Jurkat, Clone E6-1 (cell line): ENCODE results near the gene C1orf159.

Source experiments
- DNase-seq: peaks from one replicate; pipeline ENCODE4 v3.0.0-alpha.2; 2011; ENCODE audit warnings: low read depth, low spot score
- H3K4me3 ChIP-seq: 2 replicates; pipeline ENCODE4 v1.5.1; 2011; ENCODE audit warnings: mild to moderate bottlenecking, low read length, control low read depth, moderate library complexity

C1orf159 gene

GRCh38 chr1:1048765-1049164, 67.1 kb downstream of the C1orf159 start:
- DNase-seq = no peak
- H3K4me3 ChIP-seq = no peak overlapping the region

GRCh38 chr1:1047963-1048362, 67.9 kb downstream of the C1orf159 start:
- no peak for DNase-seq
- no peak overlapping the region for H3K4me3 ChIP-seq

GRCh38 chr1:1047407-1047806, 68.5 kb downstream of the C1orf159 start:
- DNase-seq = no peak
- H3K4me3 ChIP-seq = no peak overlapping the region

GRCh38 chr1:1046767-1047166, 69.1 kb downstream of the C1orf159 start:
- H3K4me3 ChIP-seq = no peak overlapping the region
- DNase-seq = no peak

GRCh38 chr1:1046243-1046642, 69.6 kb downstream of the C1orf159 start:
- no peak overlapping the region for H3K4me3 ChIP-seq
- DNase-seq = no peak

GRCh38 chr1:1045129-1045528, 70.8 kb downstream of the C1orf159 start:
- no peak overlapping the region for H3K4me3 ChIP-seq
- DNase-seq = no peak

GRCh38 chr1:1044455-1045078, 71.3 kb downstream of the C1orf159 start:
- no peak for DNase-seq
- no peak overlapping the region for H3K4me3 ChIP-seq

GRCh38 chr1:1043921-1044320, 72.0 kb downstream of the C1orf159 start:
- DNase-seq = no peak
- H3K4me3 ChIP-seq = no peak overlapping the region

- no peak for DNase-seq
- no peak overlapping the region for H3K4me3 ChIP-seq
These were observed 72.5 kb downstream of the C1orf159 start for GRCh38 chr1:1043411-1043810.

GRCh38 chr1:1042835-1043234, 73.1 kb downstream of the C1orf159 start:
- H3K4me3 ChIP-seq = no peak overlapping the region
- DNase-seq = no peak

- no peak for DNase-seq
These were observed 74.0 kb downstream of the C1orf159 start for GRCh38 chr1:1041873-1042272.

GRCh38 chr1:1041092-1041523, 74.8 kb downstream of the C1orf159 start:
- no peak for DNase-seq
- no peak overlapping the region for H3K4me3 ChIP-seq

More at GRCh38 chr1:1041873-1042272, 74.0 kb downstream of the C1orf159 start:
- no peak overlapping the region for H3K4me3 ChIP-seq

GRCh38 chr1:1040004-1040991, 75.6 kb downstream of the C1orf159 start:
- peak; percentile 78 for DNase-seq
- H3K4me3 ChIP-seq = peak overlapping the region; percentile 44

GRCh38 chr1:1039145-1039910, 76.6 kb downstream of the C1orf159 start:
- H3K4me3 ChIP-seq = no peak overlapping the region
- DNase-seq = no peak

- no peak for DNase-seq
- no peak overlapping the region for H3K4me3 ChIP-seq
These were observed 77.2 kb downstream of the C1orf159 start for GRCh38 chr1:1038694-1039093.

- DNase-seq = no peak
- H3K4me3 ChIP-seq = no peak overlapping the region
These were observed 78.2 kb downstream of the C1orf159 start for GRCh38 chr1:1037366-1038327.

- H3K4me3 ChIP-seq = no peak overlapping the region
- no peak for DNase-seq
These were observed 80.5 kb downstream of the C1orf159 start for GRCh38 chr1:1035291-1035943.

- DNase-seq = no peak
- no peak overlapping the region for H3K4me3 ChIP-seq
These were observed 81.5 kb downstream of the C1orf159 start for GRCh38 chr1:1034439-1034781.
